HepG2 (cell line): ENCODE data around the gene PRR12. TPM values are rescaled to one million over a fixed set of nuclear protein-coding genes. Genes with fewer than 3 reads are reported as not detected.

ENCODE experiments used
- ARNT2 ChIP-seq: sonication (generic); formaldehyde crosslinking; IDR thresholded peaks from 2 replicates; pipeline ENCODE4 v1.8.0; 2022; ENCODE audit warnings: mild to moderate bottlenecking, low read depth, missing genetic modification reagents, moderate library complexity
- BRD4 ChIP-seq: sonication (generic); formaldehyde crosslinking; IDR thresholded peaks from 2 replicates; pipeline ENCODE4 v1.4.0; 2020; ENCODE audit warnings: missing genetic modification reagents
- CEBPB ChIP-seq: IDR thresholded peaks from 2 replicates; pipeline ENCODE4 v1.6.1; 2011; ENCODE audit warnings: low read depth, low read length, improper control_type of control experiment, borderline replicate concordance
- CHD2 ChIP-seq: IDR thresholded peaks from 2 replicates; pipeline ENCODE4 v1.6.1; 2011; ENCODE audit warnings: low read depth, low read length, improper control_type of control experiment
- HCFC1 ChIP-seq: fragments of 150-350 bp; IDR thresholded peaks from 2 replicates; pipeline ENCODE4 v1.6.1; 2014; ENCODE audit warnings: low read depth, low read length
- HOXA5 ChIP-seq: sonication (generic); formaldehyde crosslinking; IDR thresholded peaks from 2 replicates; pipeline ENCODE4 v1.4.0; 2020; ENCODE audit warnings: missing genetic modification reagents
- MYC ChIP-seq: sonication (generic); formaldehyde crosslinking; IDR thresholded peaks from 2 replicates; pipeline ENCODE4 v1.9.0; 2021; ENCODE audit warnings: missing genetic modification reagents, borderline replicate concordance
- NFYB ChIP-seq: sonication (generic); formaldehyde crosslinking; IDR thresholded peaks from 2 replicates; pipeline ENCODE4 v1.4.0; 2020; ENCODE audit warnings: missing genetic modification reagents
- POLR2AphosphoS2 ChIP-seq: IDR thresholded peaks from 2 replicates; pipeline ENCODE4 v1.6.1; 2011; ENCODE audit warnings: low read depth, low read length, improper control_type of control experiment
- SMAD1 ChIP-seq: sonication (generic); formaldehyde crosslinking; IDR thresholded peaks from 2 replicates; pipeline ENCODE4 v1.4.0; 2020; ENCODE audit warnings: missing genetic modification reagents, low read depth, mild to moderate bottlenecking, borderline replicate concordance
- TAF1 ChIP-seq: sonication (generic); formaldehyde crosslinking; IDR thresholded peaks from 2 replicates; pipeline ENCODE4 v1.4.0; 2020; ENCODE audit warnings: missing genetic modification reagents
- TARDBP ChIP-seq: sonication (generic); formaldehyde crosslinking; IDR thresholded peaks from 2 replicates; pipeline ENCODE4 v1.8.0; 2022; ENCODE audit warnings: mild to moderate bottlenecking, missing genetic modification reagents
- TBX2 ChIP-seq: sonication (generic); formaldehyde crosslinking; IDR thresholded peaks from 2 replicates; pipeline ENCODE4 v1.5.0; 2020; ENCODE audit warnings: missing genetic modification reagents, mild to moderate bottlenecking, borderline replicate concordance
- XBP1 ChIP-seq: sonication (generic); formaldehyde crosslinking; IDR thresholded peaks from 2 replicates; pipeline ENCODE4 v1.5.0; 2020; ENCODE audit warnings: missing genetic modification reagents
- ZFY ChIP-seq: sonication (generic); formaldehyde crosslinking; IDR thresholded peaks from 2 replicates; pipeline ENCODE4 v1.4.0; 2020; ENCODE audit warnings: missing genetic modification reagents
- ZMAT3 ChIP-seq: sonication (generic); formaldehyde crosslinking; conservative IDR thresholded peaks from 2 replicates; pipeline ENCODE4 v1.7.0; 2021; ENCODE audit warnings: missing genetic modification reagents
- ZNF44 ChIP-seq: sonication (generic); formaldehyde crosslinking; IDR thresholded peaks from 2 replicates; pipeline ENCODE4 v1.5.1; 2020; ENCODE audit warnings: mild to moderate bottlenecking, missing genetic modification reagents
- ZNF616 ChIP-seq: sonication (generic); formaldehyde crosslinking; IDR thresholded peaks from 2 replicates; pipeline ENCODE4 v1.5.0; 2020; ENCODE audit warnings: low read depth, mild to moderate bottlenecking, missing genetic modification reagents
- ZNF75D ChIP-seq: sonication (generic); formaldehyde crosslinking; IDR thresholded peaks from 2 replicates; pipeline ENCODE4 v1.8.1; 2023; ENCODE audit warnings: missing genetic modification reagents, mild to moderate bottlenecking, borderline replicate concordance
- ZNF788 ChIP-seq: sonication (generic); formaldehyde crosslinking; IDR thresholded peaks from 2 replicates; pipeline ENCODE4 v1.5.0; 2020; ENCODE audit warnings: mild to moderate bottlenecking, missing genetic modification reagents, borderline replicate concordance
- ZNF850 ChIP-seq: sonication (generic); formaldehyde crosslinking; conservative IDR thresholded peaks from 2 replicates; pipeline ENCODE4 v1.9.0; 2021; ENCODE audit warnings: mild to moderate bottlenecking, missing genetic modification reagents
- polyA plus RNA-seq, 8 experiments: library from polyadenylated mRNA; depleted of rRNA in 3 of 8; stranded (reverse) in 7 of 8; unstranded in 1 of 8; fragments of >200 nt; fragmentation: Illumina TruSeq in 4 of 8; extraction: Trizol in 4 of 8; gene quantifications; 2 replicates each; pipeline versions ENCODE4 v1.2.1 to v1.2.3, GENCODE V29; 2011 to 2016; ENCODE audit warnings: low read depth in 4 of 8, missing spikeins in 1 of 8, mixed read lengths in 1 of 8; ENCODE audit not compliant: insufficient read depth in 1 of 8
- total RNA-seq, 5 experiments: library from RNA; depleted of rRNA; stranded (reverse); fragments of >200 nt; fragmentation: Illumina TruSeq; extraction: Trizol; gene quantifications; 2 replicates each; pipeline ENCODE4 v1.2.3, GENCODE V29; 2016; ENCODE audit warnings: low read depth in 1 of 5
- TF ChIP-seq, protein P1 (sequence below): sonication (generic); formaldehyde crosslinking; IDR thresholded peaks from 2 replicates; pipeline ENCODE4 v1.5.0; 2020; ENCODE audit warnings: missing genetic modification reagents
- TF ChIP-seq, protein P2 (sequence below): sonication (generic); formaldehyde crosslinking; IDR thresholded peaks from 2 replicates; pipeline ENCODE4 v1.4.0; 2020; ENCODE audit warnings: mild to moderate bottlenecking, low read depth, missing genetic modification reagents
- TF ChIP-seq, protein P3 (sequence below): sonication (generic); formaldehyde crosslinking; IDR thresholded peaks from 2 replicates; pipeline ENCODE4 v1.5.1; 2020; ENCODE audit warnings: missing genetic modification reagents, mild to moderate bottlenecking, borderline replicate concordance
- TF ChIP-seq, protein P4 (sequence below): sonication (generic); formaldehyde crosslinking; IDR thresholded peaks from 2 replicates; pipeline ENCODE4 v1.4.0; 2020; ENCODE audit warnings: missing genetic modification reagents, borderline replicate concordance

The PRR12 gene
- total and polyA plus RNA-seq, 2 of the 13 experiments (the other 11 are each of a cell fraction or from before 2014, with no cell fraction given), result 0.62 to 1.5 TPM

DNA sequence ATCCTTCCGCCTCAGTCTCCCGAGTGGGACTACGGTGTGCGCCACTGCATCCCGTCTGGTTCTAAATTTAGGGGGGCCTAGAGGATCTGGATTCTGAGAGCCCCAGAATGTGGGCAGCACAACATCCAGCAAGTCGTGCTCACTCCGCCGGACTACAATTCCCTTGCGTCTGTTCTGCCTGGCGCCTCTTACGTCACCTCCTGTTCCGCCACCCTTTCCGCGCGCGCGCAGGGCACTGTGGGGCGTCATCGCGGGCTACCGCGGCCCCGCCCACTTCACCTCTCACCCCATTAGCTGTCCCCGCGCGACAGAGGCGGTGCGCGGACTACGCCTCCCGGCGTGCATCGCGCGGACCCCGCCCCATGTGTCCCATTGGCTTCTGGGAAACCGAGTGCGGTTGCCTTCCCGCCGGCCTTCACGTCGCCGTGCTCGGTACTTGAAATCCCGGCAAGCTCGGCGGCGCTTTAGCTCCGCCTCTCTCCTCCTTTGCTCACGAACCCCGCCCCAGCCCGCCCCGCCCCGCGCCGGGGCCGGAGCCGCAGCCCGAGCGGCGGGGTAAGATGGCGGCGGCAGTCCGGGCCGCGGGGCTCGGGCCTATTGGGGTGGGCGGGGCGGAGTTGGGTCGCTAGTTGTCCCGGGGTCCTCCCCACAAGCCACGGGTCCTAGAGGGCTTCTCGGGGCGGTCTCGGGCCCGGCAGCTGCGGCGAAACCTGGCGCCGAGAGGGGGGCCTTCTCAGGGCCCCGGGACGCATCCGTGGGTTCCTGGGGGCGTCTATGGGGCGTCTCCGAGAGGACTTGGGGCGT is 50.9 kb downstream of the PRR12 start, which contains the start of gene SCAF1 (continued):
- peak; percentile 85 for TF ChIP-seq CEBPB
- TF ChIP-seq BRD4 (CRISPR knock-in tag), result no peak; the same call in 1 of the 2 replicates
- TF ChIP-seq HCFC1, result peak; percentile 96
- TF ChIP-seq XBP1 (CRISPR knock-in tag), result no peak
- TF ChIP-seq CHD2, result peak; percentile 74; the same call in 1 of the 2 replicates
- TF ChIP-seq, protein P1, sequence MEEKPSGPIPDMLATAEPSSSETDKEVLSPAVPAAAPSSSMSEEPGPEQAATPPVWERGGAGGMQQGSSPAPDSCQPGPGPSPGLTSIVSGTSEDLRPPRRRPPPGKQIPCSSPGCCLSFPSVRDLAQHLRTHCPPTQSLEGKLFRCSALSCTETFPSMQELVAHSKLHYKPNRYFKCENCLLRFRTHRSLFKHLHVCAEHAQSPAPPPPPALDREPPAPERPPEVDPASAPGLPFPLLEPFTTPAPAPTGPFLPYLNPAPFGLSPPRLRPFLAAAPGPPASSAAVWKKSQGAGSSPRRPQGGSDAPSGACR (CRISPR knock-in tag), result peak; percentile 48; the same call in 1 of the 2 replicates
- peak; percentile 65 for TF ChIP-seq HOXA5
- peak; percentile 82; the same call in 1 of the 2 replicates for TF ChIP-seq ZNF788 (CRISPR knock-in tag)
- peak; percentile 72 for TF ChIP-seq NFYB
- peak; percentile 79; the same call in 1 of the 2 replicates for TF ChIP-seq POLR2AphosphoS2
- TF ChIP-seq ARNT2, result peak; percentile 57; the same call in 1 of the 2 replicates
- TF ChIP-seq, protein P2, sequence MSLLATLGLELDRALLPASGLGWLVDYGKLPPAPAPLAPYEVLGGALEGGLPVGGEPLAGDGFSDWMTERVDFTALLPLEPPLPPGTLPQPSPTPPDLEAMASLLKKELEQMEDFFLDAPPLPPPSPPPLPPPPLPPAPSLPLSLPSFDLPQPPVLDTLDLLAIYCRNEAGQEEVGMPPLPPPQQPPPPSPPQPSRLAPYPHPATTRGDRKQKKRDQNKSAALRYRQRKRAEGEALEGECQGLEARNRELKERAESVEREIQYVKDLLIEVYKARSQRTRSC, result no peak
- 0 out of 2 replicates have a peak, but pooled peaks have one; percentile 78 for TF ChIP-seq ZNF44 (CRISPR knock-in tag)
- peak; percentile 80 for TF ChIP-seq ZFY (CRISPR knock-in tag)
- TF ChIP-seq ZNF616 (CRISPR knock-in tag), result no peak
- TF ChIP-seq, protein P3, sequence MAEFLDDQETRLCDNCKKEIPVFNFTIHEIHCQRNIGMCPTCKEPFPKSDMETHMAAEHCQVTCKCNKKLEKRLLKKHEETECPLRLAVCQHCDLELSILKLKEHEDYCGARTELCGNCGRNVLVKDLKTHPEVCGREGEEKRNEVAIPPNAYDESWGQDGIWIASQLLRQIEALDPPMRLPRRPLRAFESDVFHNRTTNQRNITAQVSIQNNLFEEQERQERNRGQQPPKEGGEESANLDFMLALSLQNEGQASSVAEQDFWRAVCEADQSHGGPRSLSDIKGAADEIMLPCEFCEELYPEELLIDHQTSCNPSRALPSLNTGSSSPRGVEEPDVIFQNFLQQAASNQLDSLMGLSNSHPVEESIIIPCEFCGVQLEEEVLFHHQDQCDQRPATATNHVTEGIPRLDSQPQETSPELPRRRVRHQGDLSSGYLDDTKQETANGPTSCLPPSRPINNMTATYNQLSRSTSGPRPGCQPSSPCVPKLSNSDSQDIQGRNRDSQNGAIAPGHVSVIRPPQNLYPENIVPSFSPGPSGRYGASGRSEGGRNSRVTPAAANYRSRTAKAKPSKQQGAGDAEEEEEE (CRISPR knock-in tag), result no peak
- peak; percentile 64; the same call in 1 of the 2 replicates for TF ChIP-seq ZNF850 (CRISPR knock-in tag)
- peak; percentile 88 for TF ChIP-seq TBX2 (CRISPR knock-in tag)
- no peak for TF ChIP-seq ZMAT3 (CRISPR knock-in tag)
- TF ChIP-seq TAF1 (CRISPR knock-in tag), result peak; percentile 75; the same call in 1 of the 2 replicates
- TF ChIP-seq, protein P4, sequence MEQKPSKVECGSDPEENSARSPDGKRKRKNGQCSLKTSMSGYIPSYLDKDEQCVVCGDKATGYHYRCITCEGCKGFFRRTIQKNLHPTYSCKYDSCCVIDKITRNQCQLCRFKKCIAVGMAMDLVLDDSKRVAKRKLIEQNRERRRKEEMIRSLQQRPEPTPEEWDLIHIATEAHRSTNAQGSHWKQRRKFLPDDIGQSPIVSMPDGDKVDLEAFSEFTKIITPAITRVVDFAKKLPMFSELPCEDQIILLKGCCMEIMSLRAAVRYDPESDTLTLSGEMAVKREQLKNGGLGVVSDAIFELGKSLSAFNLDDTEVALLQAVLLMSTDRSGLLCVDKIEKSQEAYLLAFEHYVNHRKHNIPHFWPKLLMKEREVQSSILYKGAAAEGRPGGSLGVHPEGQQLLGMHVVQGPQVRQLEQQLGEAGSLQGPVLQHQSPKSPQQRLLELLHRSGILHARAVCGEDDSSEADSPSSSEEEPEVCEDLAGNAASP, result peak; percentile 28; the same call in 1 of the 2 replicates
- TF ChIP-seq TARDBP, result peak; percentile 96; the same call in 1 of the 2 replicates
- peak; percentile 81 for TF ChIP-seq MYC
- TF ChIP-seq ZNF75D (CRISPR knock-in tag), result no peak
- TF ChIP-seq SMAD1 (CRISPR knock-in tag), result peak; percentile 64; the same call in 1 of the 2 replicates
